Activated CD8-positive, alpha-beta memory T cell treated with anti-CD3 and anti-CD28 coated beads, Interleukin-2, amount 50 U/mL, for 4 hours (primary cell): ENCODE data around the gene DNAJC10.
A peak's percentile ranks its signal among the peaks of the same experiment; 100 is the strongest.
"Not testable (repeated sequence)": the region's sequence is repeated elsewhere in the genome, so short reads cannot be mapped to it uniquely, and the experiment has no call there.

Experiments used
- DNase-seq: peaks from one replicate; pipeline ENCODE4 v3.0.0-alpha.2; 2020

The DNAJC10 gene, protein sequence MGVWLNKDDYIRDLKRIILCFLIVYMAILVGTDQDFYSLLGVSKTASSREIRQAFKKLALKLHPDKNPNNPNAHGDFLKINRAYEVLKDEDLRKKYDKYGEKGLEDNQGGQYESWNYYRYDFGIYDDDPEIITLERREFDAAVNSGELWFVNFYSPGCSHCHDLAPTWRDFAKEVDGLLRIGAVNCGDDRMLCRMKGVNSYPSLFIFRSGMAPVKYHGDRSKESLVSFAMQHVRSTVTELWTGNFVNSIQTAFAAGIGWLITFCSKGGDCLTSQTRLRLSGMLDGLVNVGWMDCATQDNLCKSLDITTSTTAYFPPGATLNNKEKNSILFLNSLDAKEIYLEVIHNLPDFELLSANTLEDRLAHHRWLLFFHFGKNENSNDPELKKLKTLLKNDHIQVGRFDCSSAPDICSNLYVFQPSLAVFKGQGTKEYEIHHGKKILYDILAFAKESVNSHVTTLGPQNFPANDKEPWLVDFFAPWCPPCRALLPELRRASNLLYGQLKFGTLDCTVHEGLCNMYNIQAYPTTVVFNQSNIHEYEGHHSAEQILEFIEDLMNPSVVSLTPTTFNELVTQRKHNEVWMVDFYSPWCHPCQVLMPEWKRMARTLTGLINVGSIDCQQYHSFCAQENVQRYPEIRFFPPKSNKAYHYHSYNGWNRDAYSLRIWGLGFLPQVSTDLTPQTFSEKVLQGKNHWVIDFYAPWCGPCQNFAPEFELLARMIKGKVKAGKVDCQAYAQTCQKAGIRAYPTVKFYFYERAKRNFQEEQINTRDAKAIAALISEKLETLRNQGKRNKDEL

DNA sequence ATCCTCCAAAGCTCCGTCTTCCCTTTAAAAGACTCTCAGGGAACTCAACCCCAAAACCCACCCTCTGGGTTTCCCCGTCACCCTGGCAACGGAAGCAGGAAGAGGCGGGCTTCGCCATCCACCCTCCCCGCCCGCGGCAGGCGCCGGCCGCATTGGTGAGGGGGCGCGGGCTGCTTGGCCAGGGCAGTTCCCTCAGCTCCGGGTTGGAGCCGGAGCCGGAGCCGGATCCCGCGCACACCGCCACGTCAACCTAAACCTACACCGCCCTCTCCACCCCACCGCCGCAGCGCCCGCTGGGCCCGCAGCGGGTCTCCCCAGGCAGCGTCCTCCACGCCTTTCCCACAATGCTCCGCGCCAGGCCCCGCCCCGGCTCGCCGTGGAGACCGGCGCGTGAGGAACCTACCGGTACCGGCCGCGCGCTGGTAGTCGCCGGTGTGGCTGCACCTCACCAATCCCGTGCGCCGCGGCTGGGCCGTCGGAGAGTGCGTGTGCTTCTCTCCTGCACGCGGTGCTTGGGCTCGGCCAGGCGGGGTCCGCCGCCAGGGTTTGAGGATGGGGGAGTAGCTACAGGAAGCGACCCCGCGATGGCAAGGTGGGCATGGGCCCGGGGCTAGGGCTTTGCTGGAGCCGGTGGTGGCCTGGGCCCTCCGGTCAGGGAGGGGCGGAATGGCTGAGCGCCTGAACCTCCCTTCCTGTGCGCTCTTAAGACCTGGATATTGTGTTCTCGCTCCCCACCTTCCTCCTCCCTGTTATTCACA, at the start of gene DNAJC10:
Gene DNAJC10, plus strand, starts transcription at position 366 of the 758 bp plus-strand sequence. CDS start 1,830 bp downstream, outside the sequence.
- DNase-seq: peak; percentile 86

DNA sequence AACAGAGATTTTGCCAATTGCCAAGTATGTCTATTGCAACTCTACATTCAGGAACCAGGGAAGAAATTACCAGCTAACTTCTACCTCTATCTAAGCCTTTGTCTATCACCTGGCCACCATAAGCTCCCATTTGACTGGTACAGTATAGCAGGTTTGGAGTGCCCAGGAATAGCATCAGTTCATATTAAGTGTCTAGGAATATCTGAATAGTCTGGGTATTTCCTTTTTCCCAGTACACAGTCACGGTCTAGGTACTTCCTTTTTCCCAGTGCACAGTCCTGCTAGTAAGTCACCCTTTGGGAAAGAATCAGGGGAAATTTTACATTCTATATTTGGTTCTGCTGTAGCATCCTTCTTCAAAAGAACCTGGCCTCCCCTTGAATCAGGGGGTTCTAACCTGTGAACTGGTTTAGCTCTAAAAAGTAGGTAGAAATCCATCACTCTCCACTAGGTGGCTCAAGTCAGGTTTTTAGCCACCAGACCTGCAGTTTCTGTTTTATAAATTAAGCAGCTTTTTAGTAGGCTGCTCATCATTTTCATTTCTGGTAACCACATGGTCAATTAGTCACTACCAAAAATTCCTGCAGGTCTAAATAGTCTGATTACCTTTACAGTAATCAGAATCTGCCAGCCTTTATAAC, 49.3 kb upstream of the DNAJC10 start:
- DNase-seq: no peak

DNA sequence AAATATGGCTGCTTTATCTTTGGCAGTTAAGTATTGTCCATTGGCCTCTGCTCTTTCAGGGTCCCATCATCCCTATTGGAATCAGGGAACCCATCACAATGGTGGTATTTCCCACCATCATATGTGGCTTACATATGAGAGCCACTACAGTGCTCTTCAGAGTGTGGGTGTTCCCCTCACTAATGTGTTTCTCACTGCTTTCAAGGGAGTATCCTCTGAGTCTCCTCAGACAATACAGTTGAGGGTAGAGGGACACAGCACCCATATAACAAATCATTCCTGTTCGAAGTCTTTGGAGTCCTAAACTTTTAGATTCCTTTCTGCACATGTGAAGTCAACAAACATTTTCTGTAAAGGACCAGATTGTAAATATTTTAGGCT, 48.8 kb upstream of the DNAJC10 start:
- DNase-seq: no peak

DNA sequence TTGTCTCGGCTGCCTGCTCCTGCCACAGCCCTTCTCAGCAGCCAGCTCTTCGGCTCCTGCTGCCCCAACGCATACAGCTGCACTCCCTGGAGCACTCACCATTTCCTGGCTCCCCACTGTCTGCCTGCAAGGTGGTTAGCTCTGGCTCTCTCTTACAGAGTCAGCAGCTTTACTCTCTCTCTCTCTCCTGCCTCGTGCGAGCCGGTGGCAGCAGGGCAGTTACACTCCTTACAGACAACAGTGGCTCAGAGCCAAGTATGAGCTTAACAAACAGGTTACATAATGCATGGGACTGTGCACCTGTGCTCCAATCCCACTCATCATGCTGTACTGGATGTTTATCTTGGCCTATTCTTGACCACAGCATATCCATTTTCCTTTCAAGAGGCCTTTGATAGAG, 47.4 kb upstream of the DNAJC10 start:
- DNase-seq: no peak

DNA sequence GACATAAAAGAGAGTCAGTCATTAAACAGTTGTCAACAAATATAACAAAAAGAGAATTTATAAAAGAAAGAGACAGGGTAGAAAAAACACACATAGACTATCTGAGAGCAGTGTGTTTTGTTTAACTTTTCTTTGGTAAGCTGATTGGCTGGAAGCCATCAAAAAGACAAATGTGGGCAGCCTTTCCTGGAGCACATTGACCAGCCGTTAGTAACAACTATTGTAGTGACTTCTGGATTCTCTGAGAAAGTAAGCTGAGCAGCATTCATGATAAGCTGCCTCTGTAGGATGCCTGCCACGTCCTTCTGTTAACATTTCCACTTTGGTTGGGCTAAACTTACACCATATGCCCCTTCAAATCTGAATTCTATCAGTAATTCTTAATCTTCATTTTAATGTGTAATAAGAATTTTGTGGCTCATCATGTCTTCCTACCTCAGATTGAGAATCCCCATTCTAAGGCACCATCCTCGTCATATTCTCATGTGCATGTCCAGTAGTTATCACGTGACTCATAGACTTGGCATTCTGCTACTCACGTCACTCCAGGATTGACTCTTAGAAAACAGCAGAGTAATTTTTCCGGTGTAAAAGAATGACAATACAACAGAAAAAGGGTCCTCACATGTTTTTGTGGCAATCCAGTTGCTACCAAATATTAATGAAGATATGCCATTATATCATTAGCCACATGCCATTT, 43.4 kb upstream of the DNAJC10 start:
- DNase-seq: no peak

DNA sequence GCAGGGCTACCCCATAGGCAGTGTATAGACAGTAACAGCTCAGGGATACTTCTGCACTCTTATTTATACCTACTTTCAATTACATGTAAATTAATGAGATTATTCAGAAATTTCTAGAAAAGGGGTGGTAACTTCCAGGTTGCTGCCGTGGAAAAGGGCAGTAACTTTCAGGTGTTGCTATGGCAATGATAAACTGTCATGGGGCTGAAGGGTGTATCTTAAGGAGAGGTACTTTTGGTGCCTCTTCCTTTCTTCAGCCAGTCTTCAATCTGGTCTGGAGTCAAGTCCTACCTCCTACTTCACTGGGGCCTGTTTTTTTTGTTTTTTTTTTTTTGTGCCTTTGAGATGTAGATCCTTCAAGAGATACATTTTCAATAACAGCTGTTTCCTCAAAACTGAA, 35.2 kb upstream of the DNAJC10 start:
- DNase-seq: no peak

DNA sequence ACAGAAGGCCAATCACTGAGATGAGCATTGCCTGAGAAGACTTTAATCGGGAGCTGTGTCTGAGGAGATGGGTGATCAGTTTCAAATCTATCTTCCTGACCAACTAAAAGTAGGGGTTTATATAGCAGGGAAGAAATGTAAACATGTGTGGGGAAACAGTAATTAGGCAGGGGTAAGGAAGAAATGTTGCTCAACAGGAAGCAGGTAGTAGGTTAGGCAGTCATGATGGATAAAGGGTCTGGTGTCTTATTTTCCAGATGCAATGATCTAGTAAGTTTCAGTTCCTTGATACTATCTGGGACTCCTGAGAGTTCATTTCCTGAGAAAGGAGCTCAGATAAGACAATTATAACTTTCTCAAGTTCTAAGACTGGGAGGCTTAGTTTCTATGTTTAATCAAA, 33.8 kb upstream of the DNAJC10 start:
- no peak for DNase-seq

DNA sequence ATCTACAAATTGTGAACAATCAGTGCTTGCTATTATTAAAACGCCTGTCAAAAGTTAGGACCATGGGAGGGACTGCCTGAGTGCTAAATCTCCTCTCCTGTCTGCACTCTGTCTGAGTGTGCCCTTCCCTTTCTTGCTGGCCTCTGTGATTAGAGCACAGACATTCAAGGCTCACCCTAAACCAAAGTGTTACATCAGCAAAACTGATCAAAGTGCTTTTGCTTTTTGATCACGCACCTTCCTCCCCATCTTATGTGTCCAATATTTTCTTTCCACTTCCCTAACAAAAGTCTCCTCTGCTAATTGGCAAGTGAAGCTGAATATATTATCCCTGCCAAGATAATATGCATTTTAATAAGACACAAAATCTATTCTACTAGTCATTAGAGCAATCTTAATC, 30.5 kb upstream of the DNAJC10 start:
- DNase-seq: no peak

DNA sequence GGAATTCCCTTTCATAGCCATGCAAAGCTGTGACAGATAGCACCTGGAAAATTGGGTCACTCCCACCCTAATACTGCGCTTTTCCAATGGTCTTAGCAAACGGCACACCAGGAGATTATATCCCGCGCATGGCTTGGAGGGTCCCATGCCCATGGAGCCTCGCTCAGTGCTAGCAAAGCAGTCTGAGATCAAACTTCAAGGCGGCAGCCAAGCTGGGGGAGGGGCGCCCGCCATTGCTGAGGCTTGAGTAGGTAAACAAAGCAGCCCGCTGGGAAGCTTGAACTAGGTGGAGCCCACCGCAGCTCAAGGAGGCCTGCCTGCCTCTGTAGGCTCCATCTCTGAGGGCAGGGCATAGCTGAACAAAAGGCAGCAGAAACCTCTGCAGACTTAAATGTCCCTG, 29.3 kb upstream of the DNAJC10 start:
- not testable (repeated sequence) for DNase-seq

DNA sequence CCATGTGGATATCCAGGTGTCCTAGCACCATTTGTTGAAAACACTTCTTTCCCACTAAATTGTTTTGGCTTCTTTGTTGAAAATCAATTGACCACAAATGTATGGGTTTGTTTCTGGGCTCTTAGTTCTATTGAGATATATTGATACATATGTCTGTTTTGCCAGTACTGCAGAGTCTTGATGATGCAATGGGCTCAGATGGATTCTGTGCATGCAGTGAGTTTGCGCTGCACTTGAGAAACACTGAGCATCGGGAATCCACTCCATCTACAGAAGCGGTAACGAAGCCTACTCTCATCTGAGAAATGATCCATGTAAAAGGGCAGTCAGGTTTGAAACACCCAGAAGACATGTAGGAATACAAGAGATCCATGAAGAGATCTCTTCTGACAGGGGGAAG, 21.9 kb upstream of the DNAJC10 start:
- no peak for DNase-seq

DNA sequence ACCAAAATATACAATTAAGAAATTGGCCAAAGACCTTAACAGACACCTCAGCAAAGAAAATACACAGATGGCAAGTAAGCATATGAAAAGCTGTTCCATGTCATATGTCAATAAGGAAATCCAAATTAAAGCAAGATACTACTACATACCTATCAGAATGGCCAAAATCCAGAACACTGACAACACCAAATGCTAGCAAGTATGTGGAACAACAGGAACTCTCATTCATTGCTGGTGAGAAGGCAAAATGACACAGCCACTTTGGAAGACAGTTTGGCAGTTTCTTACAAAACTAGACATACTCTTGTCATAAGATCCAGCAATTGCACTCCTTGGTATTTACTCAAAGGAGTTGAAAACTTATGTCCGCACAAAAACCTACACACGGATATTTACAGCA, 20.3 kb upstream of the DNAJC10 start:
- DNase-seq: no peak

DNA sequence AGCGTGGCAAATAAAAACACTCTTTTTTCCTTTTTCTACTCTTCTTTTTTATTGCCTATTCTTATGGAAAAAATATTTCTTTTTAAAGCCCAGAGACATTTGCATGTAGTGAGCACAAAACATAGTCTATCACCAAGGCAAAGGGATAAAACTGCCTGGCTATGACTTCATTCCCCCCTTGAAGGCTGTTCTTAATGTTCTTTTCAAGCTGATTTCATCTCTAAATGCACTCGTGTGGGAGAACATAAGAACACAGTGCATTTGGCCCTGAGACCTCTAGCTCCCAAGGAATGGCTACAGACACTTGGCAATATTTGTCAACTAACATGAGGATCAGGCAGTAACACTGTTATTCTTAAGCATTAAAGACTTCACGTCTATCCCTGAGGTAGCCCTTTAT, 17.4 kb upstream of the DNAJC10 start:
- DNase-seq: no peak

DNA sequence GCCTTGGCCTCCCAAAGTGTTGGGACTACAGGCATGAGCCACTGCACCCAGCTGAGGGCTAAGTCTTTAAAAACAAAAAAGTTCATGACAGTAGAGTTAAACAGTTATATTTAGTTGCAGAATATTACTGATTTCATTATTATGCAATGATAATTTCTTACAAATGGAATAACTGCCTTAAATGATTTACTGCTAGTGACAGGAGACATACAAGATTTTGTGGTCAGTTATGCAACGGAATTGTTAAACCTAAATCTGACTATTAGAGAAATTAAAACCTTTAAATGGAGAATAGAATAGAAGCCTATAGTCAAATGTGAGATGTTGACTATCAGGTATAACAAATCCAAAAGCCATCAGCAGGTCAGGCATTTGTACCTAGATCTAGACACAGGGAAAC, 10.3 kb upstream of the DNAJC10 start:
- no peak for DNase-seq

DNA sequence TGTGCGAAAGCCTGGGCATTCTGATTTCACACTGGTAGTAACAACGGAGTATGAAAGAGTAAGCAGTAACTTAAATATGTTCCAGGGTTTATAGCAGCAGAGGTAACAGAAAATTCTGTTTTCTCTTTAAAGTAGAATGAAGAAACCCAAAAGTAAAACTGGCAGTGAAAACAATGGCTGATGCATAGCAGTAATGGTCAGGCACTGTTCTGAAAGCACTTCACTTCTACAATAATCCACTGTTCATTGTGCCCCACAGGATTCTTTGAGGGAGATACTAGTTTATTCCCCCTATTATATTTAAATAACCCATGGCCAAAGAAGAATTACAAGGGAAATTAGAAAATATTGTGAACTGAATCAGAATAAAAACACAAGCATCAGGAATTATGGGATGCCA, 9.3 kb upstream of the DNAJC10 start:
- DNase-seq: no peak

DNA sequence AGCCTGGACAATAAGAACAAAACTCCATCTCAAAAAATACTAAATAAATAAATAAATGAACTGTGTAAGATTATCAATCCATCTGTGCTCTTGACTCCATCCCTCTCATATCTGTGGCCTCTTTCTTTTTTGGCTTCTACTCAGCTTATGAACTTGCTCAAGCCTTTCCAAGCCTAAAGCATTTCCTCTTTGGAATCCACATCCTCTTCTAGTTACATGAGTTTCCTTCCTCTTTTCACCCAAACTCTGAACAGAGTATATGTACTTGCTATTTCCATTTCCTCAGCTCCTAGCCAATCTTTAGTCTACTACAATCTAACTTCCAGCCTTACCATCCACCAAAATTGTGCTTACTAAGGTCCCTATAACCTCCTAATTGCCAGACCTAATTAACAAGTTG, 2.5 kb upstream of the DNAJC10 start:
- DNase-seq: no peak

DNA sequence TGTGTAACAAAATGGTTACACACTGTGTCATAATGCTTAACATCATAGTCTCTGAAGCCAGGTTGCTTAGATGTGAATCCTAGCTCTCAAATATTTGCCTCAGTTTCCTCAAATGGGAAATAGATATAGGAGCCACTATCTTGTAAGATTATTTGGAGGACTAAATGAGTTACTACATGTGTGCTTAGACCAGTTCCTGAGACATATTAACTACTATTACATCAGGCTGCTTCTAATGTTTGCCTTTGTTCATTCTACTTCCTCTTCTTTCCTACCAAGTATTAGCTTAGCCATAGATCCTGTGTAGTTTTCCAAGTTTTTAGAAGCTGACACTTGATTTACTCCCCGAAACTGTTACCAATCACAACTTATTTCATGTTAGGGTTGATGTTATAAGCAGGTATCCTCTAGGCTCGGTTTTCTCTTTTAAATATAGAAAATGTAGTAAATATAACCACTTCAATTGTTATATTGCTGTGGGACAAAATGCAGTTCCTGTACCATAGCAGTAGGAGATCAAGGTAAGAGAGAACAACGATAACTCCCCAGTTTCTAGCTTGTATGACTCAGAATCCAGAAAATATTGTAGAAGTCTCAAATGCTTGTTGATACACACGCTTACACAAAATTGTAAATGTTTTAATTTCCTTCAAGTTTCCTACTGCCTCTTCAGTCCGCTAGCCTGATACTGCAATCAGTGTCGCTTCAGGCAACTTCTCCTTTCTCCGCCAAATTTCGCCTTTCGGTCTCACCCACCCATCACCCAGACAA, 751 bp upstream of the DNAJC10 start:
- DNase-seq: no peak

DNA sequence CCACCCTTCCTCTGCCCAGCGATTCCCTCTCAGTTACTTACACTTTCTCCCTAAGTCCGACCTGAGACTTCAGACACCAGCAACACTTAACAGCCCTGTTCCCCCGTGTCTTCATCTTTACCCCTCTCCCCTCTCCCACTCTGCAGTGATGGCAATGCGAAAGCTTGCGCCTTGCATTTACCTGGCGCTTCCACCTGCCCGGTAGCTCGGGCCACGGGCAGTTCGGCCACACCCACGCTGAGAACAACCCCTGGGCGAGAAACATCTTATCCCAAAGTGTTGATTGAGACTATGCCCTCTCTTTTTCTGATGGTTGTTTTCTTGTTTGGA, 558 bp downstream of the DNAJC10 start:
- DNase-seq: peak; percentile 12

DNA sequence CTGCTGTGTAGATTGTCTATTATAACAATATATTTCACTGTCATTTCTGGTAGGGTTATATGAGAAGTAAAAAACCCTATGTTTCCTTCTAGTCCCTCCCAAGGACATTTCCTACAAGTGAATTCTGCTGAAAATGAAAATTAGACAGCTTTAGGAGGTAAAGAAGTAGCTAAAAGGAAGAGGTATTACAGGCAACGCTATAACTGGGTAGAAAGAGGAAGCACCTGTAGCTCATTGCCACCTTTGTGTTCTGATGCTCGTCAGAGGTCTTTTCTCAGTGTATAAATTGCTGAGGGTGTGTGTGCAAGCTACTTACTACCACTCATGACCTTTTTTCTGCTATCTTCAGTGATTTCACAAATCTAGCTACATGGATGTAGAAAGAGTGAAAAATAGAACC, 1.4 kb downstream of the DNAJC10 start:
- no peak for DNase-seq

DNA sequence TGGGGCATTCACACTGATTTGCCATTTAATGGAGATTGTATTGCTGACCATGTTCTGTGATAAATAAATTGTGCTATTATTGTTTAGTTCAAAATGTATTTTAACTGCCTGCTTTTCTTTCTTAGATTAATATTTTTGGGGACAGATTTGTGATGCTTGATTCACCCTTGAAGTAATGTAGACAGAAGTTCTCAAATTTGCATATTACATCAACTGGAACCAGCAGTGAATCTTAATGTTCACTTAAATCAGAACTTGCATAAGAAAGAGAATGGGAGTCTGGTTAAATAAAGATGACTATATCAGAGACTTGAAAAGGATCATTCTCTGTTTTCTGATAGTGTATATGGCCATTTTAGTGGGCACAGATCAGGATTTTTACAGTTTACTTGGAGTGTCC, 1.8 kb downstream of the DNAJC10 start:
- DNase-seq: no peak

DNA sequence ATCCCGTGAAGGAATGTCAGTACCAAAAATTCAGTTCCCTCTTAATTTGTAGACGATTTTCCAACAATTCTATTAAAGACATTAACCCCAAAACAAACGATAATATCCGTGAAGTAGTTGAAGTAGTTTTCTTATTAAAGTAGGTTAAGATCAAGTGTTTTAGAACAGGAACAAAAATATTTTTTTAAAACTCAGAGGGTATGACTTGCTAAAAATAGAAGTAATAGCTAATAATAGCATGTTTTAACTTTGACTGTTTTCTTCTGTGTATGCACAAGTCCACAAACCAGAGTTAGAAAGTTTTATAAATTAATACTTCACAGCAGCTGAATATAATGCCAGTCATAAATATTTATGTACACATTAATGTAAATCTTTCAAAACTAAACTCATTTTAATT, 2.4 kb downstream of the DNAJC10 start:
- no peak for DNase-seq

DNA sequence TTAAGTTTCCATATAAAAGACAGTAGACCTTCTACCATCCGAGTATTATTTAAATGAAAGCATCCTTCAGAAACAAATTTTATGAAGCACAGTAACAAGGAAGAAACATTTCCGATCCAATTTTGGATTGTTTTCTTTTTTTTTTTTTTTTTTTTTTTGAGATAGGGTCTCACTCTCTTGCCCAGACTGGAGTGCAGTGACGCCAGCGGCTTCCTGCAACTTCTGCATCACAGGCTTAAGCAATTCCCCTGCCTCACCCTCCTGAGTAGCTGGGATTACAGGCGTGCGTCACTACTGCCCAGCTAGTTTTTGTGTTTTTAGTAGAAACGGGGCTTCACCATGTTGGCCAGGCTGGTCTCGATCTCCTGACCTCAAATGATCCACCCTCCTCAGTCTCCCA, 3.1 kb downstream of the DNAJC10 start:
- not testable (repeated sequence) for DNase-seq

DNA sequence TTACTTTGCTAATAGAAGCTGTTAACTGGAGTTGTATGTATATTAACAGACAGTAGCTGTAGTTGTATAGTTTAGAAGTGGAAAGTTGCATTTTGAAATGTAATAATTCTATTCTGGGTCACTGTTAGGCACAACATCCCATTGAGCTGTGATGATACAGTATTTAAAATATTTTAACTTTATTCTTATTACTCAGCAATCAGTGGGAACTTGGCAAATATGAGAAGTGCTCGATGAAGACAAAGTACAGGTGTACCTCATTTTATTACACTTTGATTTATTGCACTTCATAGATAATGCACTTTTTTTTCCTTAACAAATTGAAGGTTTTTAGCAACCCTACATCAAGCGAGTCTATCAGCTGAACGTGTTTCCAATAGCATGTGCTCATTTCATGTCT, 8.6 kb downstream of the DNAJC10 start:
- no peak for DNase-seq
